Natural killer cell (primary cell): ENCODE measurements around the gene PIK3AP1. TPM values are rescaled to one million over a fixed set of nuclear protein-coding genes. Genes with fewer than 3 reads are reported as not detected.

Experiments used
- ATAC-seq, 3 donors: fragments of 150-1000 bp in 2 of 3; fragments of 200-7000 bp in 1 of 3; cut with Tn5 transposase; 1 replicate in 1 of 3; 2 replicates in 2 of 3; pipeline ENCODE4 v1.10.0; 2021; ENCODE audit warnings: mild to moderate bottlenecking in 2 of 3, moderate library complexity in 2 of 3
- DNase-seq, 2 donors: peaks; one replicate each; pipeline versions ENCODE4 v3.0.0 to v3.0.0-alpha.2; 2013 to 2021; ENCODE audit warnings: mixed read lengths in 1 of 2
- H3K27ac ChIP-seq: one replicate; pipeline ENCODE4 v1.5.1; 2013; ENCODE audit warnings: mild to moderate bottlenecking, low read length
- H3K27me3 ChIP-seq: one replicate; pipeline ENCODE4 v1.6.1; 2013; ENCODE audit warnings: low read length; ENCODE audit not compliant: control insufficient read depth, insufficient read depth
- H3K36me3 ChIP-seq: one replicate; pipeline ENCODE4 v1.6.1; 2013; ENCODE audit warnings: low read length; ENCODE audit not compliant: control insufficient read depth, insufficient read depth
- H3K4me1 ChIP-seq: one replicate; pipeline ENCODE4 v1.6.1; 2013; ENCODE audit warnings: low read length; ENCODE audit not compliant: control insufficient read depth, insufficient read depth
- H3K4me3 ChIP-seq: one replicate; pipeline ENCODE4 v1.5.1; 2013; ENCODE audit warnings: low read length
- H3K9me3 ChIP-seq: one replicate; pipeline ENCODE4 v1.6.1; 2013; ENCODE audit warnings: low read length; ENCODE audit not compliant: control insufficient read depth, insufficient read depth
- H3K27ac Mint-ChIP-seq, 2 donors: one replicate each; pipeline ENCODE4 v1.8.0; 2022; ENCODE audit warnings: mild to moderate bottlenecking in 2 of 2, mixed read lengths in 2 of 2, moderate library complexity in 1 of 2
- H3K27me3 Mint-ChIP-seq, 2 donors: one replicate each; pipeline ENCODE4 v1.8.0; 2022; ENCODE audit warnings: low read depth in 2 of 2, mixed read lengths in 2 of 2
- H3K36me3 Mint-ChIP-seq: one replicate; pipeline ENCODE4 v1.8.0; 2022; ENCODE audit warnings: mixed read lengths
- H3K4me1 Mint-ChIP-seq, 2 donors: one replicate each; pipeline ENCODE4 v1.8.0; 2022; ENCODE audit warnings: mixed read lengths in 2 of 2
- H3K4me3 Mint-ChIP-seq: one replicate; pipeline ENCODE4 v1.8.0; 2022; ENCODE audit warnings: mild to moderate bottlenecking, moderate library complexity, mixed read lengths
- H3K9me3 Mint-ChIP-seq, 2 donors: one replicate each; pipeline ENCODE4 v1.8.0; 2022; ENCODE audit warnings: mixed read lengths in 2 of 2
- whole genome bisulfite sequencing: methylation state at CpG from one replicate; pipeline ENCODE4 v1.1.7; 2013; ENCODE audit warnings: missing lambda C conversion rate; ENCODE audit not compliant: insufficient coverage; 5-methylcytosine and 5-hydroxymethylcytosine counted together
- intact Hi-C: fragments of 100-400 bp; cut with micrococcal nuclease; formaldehyde crosslinking; loops from one replicate; pipeline ENCODE4 v1.14.2; 2022
- total RNA-seq, 4 donors: library from RNA; stranded (reverse); fragments of 120-200 nt in 1 of 4; gene quantifications; one replicate each; pipeline versions ENCODE4 v1.2.3 to v1.2.4, GENCODE V29; 2013 to 2022
- TF ChIP-seq, protein P1 (sequence below): fragments of 200-600 bp; IDR thresholded peaks from one replicate; pipeline ENCODE4 v1.8.0; 2022; ENCODE audit warnings: antibody characterized with exemption

The PIK3AP1 gene
- total RNA-seq, 3 donors from 2014 or later (not counting 1 experiment from before 2014, with no cell fraction given) = 95.3 to 137 (median 97.1) TPM

GRCh38 chr10:96660297-96660696 lies 60.0 kb downstream of the PIK3AP1 start:
- H3K4me3 Mint-ChIP-seq = no peak overlapping the region
- H3K9me3 Mint-ChIP-seq = no peaks in the 10 kb centered on the region

DNA sequence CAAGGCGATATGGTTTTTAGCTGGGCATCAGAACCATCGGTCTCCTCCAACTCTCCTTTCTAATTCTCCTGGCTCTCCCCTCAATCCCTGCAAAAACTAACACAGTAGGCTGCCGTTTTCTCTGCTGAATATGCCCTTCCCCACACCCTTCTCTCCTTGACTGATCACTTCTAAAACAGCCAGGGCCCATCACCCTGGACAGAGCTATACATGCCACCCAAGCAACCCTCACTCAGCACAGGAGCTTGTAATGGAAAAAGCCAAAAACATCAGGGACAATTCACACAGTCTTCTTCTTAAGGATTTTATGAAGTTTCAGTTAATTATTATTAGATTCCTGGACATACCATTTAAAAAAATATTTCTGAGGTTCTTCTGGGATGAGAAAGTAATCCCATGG lies 61.5 kb downstream of the PIK3AP1 start:
- H3K9me3 ChIP-seq = no peaks in the 10 kb centered on the region
- H3K9me3 Mint-ChIP-seq = no peaks in the 10 kb centered on the region
- peak overlapping the region; percentile 90 to 93 for H3K27ac Mint-ChIP-seq
- no peaks in the 10 kb centered on the region for H3K36me3 Mint-ChIP-seq
- no peaks in the 10 kb centered on the region for H3K27me3 ChIP-seq
- H3K4me1 Mint-ChIP-seq = peaks cover 70 to 72% of the 10 kb centered on the region in 2 donors
- peaks cover 51% of the 10 kb centered on the region for H3K4me1 ChIP-seq
- H3K27ac ChIP-seq = no peak overlapping the region
- DNase-seq (no peak), ATAC-seq (no peak)
- TF ChIP-seq, protein P1, sequence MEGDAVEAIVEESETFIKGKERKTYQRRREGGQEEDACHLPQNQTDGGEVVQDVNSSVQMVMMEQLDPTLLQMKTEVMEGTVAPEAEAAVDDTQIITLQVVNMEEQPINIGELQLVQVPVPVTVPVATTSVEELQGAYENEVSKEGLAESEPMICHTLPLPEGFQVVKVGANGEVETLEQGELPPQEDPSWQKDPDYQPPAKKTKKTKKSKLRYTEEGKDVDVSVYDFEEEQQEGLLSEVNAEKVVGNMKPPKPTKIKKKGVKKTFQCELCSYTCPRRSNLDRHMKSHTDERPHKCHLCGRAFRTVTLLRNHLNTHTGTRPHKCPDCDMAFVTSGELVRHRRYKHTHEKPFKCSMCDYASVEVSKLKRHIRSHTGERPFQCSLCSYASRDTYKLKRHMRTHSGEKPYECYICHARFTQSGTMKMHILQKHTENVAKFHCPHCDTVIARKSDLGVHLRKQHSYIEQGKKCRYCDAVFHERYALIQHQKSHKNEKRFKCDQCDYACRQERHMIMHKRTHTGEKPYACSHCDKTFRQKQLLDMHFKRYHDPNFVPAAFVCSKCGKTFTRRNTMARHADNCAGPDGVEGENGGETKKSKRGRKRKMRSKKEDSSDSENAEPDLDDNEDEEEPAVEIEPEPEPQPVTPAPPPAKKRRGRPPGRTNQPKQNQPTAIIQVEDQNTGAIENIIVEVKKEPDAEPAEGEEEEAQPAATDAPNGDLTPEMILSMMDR = no peak
- H3K4me3 Mint-ChIP-seq = no peak overlapping the region
- no peaks in the 10 kb centered on the region for H3K27me3 Mint-ChIP-seq
- intact Hi-C loops = no loop called here
- H3K36me3 ChIP-seq = peaks cover 9% of the 10 kb centered on the region
- H3K4me3 ChIP-seq = no peak overlapping the region
- 91% methylated on average over 3 of the region's 3 CpGs for WGBS

More at GRCh38 chr10:96660297-96660696, 60.0 kb downstream of the PIK3AP1 start:
- Mint-ChIP-seq H3K27ac (peak overlapping the region; percentile 18 to 70), H3K4me1 (peaks cover 75 to 77% of the 10 kb centered on the region in 2 donors), H3K36me3 (no peaks in the 10 kb centered on the region), H3K27me3 (no peaks in the 10 kb centered on the region)
- H3K27me3 ChIP-seq = no peaks in the 10 kb centered on the region
- peaks cover 6% of the 10 kb centered on the region for H3K36me3 ChIP-seq
- TF ChIP-seq, protein P1 = no peak
- intact Hi-C loops = no loop called here
- DNase-seq (no peak), ATAC-seq (no peak)
- no peak overlapping the region for H3K4me3 ChIP-seq
- peaks cover 43% of the 10 kb centered on the region for H3K4me1 ChIP-seq
- H3K27ac ChIP-seq = no peak overlapping the region
- H3K9me3 ChIP-seq = no peaks in the 10 kb centered on the region
- WGBS = 44% methylated on average over 3 of the region's 3 CpGs

- TF ChIP-seq, protein P1 = no peak
- Histone ChIP-seq H3K36me3 (peaks cover 9% of the 10 kb centered on the region), H3K27ac (no peak overlapping the region), H3K4me3 (no peak overlapping the region), H3K4me1 (peaks cover 66% of the 10 kb centered on the region), H3K9me3 (no peaks in the 10 kb centered on the region), H3K27me3 (no peaks in the 10 kb centered on the region)
- 77% methylated on average over 1 of the region's 1 CpG for WGBS
- no peak for DNase-seq
- no peak for ATAC-seq
- Mint-ChIP-seq H3K4me1 (peaks cover 75 to 81% of the 10 kb centered on the region in 2 donors), H3K27me3 (no peaks in the 10 kb centered on the region), H3K27ac (peak overlapping the region; percentile 90 to 93), H3K9me3 (no peaks in the 10 kb centered on the region), H3K4me3 (peak overlapping the region; percentile 35), H3K36me3 (no peaks in the 10 kb centered on the region)
- intact Hi-C loops = no loop called here
These were observed 62.9 kb downstream of the PIK3AP1 start for GRCh38 chr10:96657385-96657784.

DNA sequence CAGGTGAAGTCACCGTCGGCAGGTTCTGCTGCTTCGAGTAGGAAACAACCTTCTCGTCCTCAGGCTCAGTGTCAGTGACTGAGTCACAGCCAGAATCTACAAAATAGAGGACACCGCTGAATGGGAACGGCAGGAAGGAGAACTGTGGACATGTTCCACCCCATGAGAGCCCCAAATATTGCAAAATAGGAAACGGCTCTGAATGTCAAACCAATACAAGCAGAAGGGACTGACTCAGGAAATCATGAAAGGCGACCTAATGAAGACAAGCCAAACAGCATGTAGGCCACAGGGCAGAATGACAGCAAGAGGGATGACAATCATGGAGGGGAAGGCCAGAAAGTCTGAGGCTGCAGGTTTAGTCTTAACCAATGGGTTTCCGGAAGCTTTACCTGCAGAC lies 63.5 kb downstream of the PIK3AP1 start:
- no peaks in the 10 kb centered on the region for H3K9me3 Mint-ChIP-seq
- TF ChIP-seq, protein P1 = no peak
- WGBS = 60% methylated on average over 9 of the region's 9 CpGs
- peaks cover 9% of the 10 kb centered on the region for H3K36me3 ChIP-seq
- H3K4me1 Mint-ChIP-seq = peaks cover 81 to 86% of the 10 kb centered on the region in 2 donors
- H3K9me3 ChIP-seq = no peaks in the 10 kb centered on the region
- ATAC-seq (no peak), DNase-seq (no peak)
- peak overlapping the region; percentile 52 for H3K4me3 Mint-ChIP-seq
- peaks cover 71% of the 10 kb centered on the region for H3K4me1 ChIP-seq
- H3K27ac ChIP-seq = peak overlapping the region; percentile 19
- no peaks in the 10 kb centered on the region for H3K27me3 ChIP-seq
- H3K27me3 Mint-ChIP-seq = no peaks in the 10 kb centered on the region
- no peak overlapping the region for H3K4me3 ChIP-seq
- no peaks in the 10 kb centered on the region for H3K36me3 Mint-ChIP-seq
- peak overlapping the region; percentile 90 to 93 for H3K27ac Mint-ChIP-seq
- intact Hi-C loops = no loop called here
